Mammary microvascular endothelial cell (primary cell): ENCODE measurements around the gene SPATS2L. TPM values are rescaled to one million over a fixed set of nuclear protein-coding genes. Genes with fewer than 3 reads are reported as not detected.

ENCODE experiments used
- total RNA-seq: library from RNA; depleted of rRNA; stranded (reverse); fragments of >200 nt; gene quantifications from 2 replicates; pipeline ENCODE4 v1.2.3, GENCODE V29; 2015

SPATS2L gene, protein sequence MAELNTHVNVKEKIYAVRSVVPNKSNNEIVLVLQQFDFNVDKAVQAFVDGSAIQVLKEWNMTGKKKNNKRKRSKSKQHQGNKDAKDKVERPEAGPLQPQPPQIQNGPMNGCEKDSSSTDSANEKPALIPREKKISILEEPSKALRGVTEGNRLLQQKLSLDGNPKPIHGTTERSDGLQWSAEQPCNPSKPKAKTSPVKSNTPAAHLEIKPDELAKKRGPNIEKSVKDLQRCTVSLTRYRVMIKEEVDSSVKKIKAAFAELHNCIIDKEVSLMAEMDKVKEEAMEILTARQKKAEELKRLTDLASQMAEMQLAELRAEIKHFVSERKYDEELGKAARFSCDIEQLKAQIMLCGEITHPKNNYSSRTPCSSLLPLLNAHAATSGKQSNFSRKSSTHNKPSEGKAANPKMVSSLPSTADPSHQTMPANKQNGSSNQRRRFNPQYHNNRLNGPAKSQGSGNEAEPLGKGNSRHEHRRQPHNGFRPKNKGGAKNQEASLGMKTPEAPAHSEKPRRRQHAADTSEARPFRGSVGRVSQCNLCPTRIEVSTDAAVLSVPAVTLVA
- 75.7 and 76.0 TPM in 2 replicates for total RNA-seq

DNA sequence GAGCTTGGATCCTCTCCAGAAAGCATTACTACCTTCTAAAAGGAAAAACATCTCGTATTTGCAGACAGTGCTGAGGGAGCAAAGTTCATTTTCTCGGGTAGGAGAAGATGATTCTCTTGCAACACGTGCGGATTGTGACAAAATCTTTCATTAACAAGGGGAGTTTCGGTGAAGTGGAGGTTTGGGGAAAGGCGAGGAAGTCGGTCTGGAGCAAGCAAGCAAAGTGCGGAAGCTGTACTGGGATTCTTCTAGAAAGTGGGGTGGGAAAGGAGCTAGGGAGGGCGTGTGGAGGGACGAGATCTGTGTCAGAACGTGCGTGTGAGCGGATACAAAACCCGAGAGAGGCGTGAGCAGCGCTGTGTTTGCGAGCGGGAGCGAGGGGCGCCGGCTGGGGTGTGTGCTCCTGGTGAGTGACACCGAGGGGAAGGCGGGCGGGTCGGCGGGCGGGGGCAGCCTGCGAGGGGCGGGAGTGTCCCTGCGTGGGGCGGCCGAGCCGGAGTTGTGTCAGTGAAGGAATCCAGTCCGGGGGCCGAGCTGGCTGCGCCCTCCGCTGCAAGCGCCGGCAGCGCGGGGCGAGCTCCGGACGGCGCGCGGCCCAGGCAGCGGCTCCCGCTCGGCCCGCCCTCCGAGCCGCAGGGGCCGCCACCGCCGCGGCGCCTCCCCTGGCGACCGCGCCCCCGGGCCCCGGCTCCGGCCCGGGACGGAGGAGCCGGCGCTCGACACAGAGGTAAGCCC, at the start of gene SPATS2L:
Gene SPATS2L (plus strand): TSS at position 498 of the 735 bp plus-strand sequence. CDS start 82,552 bp downstream, outside the sequence.

DNA sequence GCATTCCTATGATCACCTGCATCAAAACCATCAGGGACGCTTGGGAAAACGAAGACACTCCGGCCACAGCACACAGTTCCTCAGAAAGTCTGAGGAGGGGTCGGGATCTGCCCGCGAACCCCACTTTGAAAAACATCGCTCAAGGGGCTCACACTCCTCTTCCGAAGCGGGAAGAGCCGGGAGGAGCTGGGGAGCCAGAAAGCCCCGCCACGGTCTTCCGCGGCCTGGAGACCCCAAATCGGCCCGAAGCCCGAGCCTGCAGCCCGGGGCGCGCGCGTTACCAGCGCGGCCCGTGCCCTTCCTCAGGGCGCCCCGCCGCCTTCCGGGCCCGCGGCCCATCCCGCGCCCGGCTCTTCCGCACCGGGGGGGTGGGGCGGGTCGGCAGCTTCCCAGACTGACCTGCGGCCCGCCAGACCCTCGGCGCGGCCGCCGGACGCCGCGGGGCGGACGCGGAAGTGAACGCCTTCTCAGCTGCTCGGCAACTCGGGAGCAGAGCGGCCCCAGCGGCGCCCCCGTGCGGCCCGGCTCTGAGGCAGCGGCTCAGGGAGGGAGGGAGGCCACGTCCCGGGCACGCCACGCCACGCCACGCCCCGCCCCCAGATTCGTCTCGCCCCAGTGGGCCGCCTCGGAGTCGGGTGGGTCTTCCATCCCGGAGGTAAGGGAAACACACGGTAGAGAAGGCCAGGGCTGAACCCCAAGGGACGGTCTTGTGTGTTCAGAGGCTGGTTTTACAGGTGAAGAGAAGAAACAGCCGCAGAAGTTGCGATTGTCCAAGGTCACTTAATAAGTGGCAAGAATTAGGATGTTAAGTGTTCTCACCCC, 203.3 kb downstream of the SPATS2L start, which contains the start of gene KCTD18:
Gene KCTD18 (minus strand): TSS at position 457 of the 822 bp plus-strand sequence. CDS start 3,052 bp downstream, outside the sequence.

DNA sequence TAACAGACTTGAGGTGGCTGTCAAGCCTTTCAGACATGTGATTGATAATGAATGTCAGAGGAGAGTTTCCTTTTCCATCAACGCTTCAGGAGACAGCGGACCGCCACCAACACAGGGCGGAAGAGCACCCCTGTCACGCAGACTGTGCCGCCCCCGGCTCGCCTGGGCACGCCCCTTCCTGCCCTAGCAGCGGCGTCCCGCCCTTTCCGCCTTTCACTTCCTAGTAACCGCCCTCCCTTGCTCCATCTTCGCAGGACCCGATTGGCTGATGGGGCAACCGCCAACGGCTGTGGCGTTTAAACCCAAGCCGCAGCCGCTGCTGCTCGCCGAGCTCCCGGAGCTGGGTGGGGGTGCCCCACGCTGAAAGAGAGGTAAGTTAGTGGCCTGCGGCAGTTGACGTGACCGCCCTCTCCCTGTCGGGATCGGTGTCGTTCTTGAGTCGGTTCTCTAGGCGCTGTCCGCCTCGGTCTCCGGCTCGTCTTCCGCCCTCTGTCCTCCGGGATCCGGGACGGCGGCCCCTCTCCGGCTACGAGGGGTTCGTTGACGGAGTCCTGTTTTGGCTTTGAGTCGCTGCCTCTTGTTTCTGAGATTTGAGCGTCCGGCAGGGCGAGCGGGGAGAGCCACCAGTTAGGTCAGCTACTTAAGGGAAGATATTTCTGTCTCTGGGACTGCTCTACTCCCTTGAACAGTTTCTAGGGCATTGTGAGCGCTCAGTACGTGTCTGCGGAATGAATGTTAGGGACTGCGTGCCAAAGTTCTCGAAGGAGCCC, 219.6 kb downstream of the SPATS2L start, which contains the start of gene SGO2:
Gene SGO2 (plus strand): TSS at position 326 of the 770 bp plus-strand sequence. CDS start 6,769 bp downstream, outside the sequence.

Other genes with a start within 250 kb of the SPATS2L start
- gene KCTD18, start 203.4 kb downstream of the SPATS2L start, total RNA-seq = 5.3 and 11.3 TPM in 2 replicates
- gene SGO2, start 219.5 kb downstream of the SPATS2L start, total RNA-seq = 15.5 and 18.2 TPM in 2 replicates